ENCODE data around the gene FAM111B.

FAM111B gene

DNA sequence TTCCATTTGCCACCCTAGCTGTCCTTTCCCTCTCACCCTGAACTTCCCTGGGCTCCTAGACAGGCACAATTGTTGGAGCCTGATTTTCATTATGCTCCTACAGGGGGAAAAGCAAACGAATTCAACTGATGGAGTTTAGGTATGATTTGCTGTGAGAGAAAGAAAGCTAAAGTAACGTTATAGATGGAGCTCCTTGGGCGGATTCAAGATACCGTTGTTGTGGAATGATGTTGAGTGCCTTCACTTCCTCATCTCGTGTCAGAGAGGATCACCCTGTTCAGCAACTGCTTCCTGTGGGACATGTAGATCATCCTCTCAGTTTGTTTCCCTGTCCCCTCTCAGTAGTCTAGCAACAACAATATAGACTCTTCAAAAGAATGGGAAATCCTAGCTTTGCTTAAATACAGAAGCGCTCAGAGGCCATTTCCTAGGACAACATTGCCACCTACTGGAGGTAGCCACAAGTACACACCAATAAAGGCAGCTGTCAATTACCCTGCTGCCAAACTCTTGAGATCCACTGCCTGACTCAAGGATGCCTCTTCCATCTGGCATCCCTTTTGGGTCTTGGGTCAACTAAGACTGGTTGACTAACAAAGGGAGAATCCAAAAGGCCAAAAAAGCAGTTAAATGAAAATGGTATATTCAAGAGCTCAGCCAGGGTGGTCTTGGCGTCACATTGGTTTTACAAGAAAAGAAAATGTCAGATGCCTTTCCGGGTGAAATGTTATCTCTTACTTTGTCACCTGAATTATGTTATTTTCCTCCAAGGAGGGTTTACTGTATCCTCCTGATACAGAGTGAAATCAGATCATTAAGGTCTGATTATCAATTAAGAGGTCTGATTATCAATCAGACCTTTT, 51.4 kb downstream of the FAM111B start:
- peak; percentile 57 for DNase-seq

DNA sequence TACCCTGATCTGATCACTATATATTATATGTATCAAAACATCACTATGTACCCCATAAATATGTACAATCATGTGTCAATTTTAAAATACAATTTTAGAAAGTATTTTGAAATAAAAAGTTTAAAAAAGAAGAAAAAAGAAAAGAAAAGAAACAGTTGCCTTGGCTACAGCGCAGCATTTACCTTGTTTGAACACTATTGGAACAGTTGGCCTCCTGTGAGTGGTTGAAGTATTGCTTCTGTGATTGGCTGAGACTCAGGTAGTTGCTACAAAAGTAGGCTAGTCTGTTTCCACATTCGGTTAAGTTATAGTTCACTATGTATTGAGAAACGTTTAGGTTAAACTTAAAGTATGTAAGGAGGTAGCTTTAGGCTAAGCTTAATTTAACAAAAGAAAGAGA, 57.0 kb downstream of the FAM111B start:
- DNase-seq = no peak

DNA sequence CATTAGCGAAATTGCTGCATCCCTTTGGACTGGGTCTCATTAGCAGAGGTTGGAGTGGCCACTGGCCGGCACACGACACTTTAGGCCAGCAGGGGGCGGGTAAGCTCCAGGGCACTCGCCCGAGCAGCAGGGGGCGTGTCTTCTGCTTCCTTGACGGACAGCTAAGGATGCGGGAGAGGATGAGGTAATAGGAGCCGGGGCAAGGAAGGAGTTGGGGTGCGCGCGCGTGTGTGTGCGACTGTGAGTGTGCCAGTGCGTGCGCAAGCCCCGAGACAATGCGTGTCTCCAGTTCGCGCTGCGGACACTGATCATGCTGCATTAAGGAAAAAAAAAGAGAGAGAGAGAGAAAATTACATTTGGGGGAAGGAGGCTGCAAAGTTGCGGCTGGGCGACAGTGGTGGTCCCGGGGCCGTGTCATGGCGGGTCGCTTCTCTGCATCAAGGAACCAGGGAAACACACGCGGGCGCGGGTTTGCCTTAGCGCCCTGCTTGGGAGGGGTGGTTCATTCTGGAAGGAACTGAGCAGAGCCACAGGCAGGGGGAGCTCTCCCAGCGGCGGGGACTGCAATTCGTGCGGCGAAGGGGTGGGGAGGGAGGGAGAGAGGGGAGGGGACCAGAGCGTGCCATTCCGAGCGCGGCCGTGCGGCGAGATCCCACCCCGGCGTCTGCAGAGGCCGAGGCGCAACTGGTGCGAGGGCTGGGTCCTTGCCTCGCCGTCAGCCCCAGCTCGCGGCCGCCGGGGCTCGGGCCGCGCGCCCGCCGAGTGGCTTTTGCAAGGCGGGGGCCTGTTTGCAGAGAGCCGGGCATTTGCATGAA, 64.7 kb downstream of the FAM111B start, which contains the start of gene DTX4:
Gene DTX4, plus strand, starts transcription at position 625 of the 815 bp plus-strand sequence. CDS start 464 bp downstream, outside the sequence.
- DNase-seq = peak; percentile 90

DNA sequence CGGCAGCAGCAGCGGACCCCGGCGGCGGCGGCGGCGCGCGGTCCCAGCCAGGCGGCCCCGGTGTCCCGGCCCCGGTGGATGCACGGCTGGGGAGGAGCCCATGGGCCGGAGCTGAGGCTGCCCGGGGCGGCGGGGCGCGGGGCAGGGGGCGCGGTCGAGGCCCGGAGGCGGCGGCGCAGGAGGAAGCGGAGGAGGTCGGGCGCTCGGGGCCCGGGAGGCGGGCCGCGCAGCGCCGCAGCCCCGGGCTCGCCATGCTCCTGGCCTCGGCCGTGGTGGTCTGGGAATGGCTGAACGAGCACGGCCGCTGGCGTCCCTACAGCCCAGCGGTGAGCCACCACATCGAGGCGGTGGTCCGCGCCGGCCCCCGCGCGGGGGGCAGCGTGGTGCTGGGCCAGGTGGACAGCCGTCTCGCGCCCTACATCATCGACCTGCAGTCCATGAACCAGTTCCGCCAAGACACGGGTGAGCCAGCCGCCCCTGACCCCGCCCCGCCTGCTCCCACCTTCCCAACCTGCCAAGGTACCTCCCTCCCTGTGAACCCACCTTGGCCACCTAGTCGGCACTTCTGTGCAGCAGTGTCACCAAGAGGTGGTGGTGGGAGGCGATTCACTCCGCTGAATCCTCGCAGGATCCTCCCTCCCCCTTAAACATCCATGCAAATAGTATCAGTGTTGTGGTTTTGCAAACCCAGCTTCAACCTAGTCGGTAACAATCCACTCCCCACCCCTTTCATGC, 65.5 kb downstream of the FAM111B start:
- no peak for DNase-seq

DNA sequence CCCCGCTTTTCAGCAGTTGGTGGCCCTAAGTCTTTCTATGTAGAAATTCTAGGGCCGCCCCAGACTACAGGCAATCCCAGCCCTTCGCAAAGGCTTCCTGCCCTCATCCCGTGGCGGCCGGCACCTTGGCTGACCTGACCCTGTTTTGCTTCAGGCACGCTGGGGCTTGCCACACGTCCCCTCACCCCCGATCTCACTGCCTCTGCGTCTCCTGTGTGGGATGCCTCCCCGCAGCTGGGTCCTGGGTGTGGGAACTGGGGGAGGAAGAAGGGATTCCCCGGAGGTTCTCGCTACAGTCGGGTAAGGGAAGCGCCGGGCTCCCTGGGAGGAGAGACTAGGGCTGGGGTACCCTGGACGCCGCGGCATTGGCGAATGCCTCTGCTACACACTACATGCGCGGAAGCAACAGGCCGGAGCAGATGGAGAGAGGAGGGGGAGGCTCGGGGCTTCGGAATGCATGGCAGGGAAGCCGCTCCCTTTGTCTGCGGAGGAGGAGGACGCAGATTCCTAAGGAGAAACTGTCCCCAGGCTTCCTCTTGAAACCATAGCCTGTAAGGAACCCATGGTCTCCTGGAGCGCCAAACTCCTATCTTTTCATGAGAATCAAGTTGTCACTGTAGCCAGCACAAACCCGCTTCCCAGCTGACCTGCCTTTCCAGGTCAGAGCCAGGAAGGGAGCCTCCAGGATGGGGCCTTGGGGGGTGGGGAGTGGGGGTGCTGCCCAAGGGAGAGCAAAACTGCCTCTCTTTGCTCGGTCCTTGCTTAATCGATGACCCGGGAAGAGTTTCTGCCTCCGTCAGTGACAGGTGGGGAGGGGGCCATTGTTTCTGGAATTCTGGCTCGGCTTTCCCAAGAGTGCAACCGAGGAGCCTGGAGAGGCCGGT, 66.3 kb downstream of the FAM111B start:
- no peak for DNase-seq

DNA sequence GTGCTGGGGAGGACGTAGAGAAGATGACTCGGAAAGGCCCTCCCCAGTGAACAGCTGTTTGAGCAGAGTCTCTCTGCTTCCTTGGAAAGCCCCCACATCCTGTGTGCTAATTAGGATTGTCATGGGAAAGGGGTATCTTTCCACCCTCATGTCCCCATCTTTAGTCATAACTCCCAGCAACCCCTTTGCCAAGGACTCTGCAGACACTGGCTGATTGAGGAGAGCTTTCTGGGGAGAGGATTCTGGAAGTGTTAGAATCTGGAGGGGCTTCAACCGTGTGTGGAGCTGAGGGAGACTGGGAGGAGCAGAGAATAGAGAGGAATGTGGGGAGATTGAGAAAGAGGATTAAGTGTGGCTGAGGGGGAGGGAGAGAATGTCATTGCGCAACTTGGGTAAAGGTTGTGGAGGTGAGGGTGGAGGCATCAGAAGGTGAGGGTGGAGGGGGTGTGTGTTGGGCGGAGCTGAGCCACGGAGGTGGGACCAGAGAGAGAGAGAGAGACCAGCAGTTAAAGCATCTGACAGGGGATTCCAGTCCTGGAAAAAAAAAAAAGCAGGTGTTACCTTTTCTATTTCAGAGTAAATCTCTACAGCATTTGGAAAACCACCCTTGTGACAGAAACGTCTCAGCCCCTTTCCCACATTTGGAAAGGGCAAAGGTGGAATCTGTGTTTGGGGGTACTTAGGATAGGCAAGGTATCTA, 67.1 kb downstream of the FAM111B start:
- DNase-seq = no peak

DNA sequence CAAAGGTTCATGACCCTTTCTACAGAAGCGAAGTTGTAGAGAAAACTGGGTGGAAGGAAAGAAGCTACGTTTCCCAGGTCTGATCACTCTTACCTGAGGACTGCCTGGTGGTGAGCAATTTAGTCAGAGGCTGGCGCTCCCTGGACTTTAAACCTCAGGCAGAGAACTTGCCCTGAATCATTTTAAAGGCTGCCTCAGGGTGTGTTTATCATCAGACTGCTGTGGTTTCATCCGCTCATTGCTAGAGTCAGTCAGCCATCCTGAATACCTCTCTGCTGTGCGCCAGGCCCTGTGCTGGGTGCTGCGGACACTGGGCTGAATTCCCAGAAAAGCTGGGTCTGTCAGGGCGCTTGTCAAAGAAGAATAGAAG, 67.6 kb downstream of the FAM111B start:
- no peak for DNase-seq

DNA sequence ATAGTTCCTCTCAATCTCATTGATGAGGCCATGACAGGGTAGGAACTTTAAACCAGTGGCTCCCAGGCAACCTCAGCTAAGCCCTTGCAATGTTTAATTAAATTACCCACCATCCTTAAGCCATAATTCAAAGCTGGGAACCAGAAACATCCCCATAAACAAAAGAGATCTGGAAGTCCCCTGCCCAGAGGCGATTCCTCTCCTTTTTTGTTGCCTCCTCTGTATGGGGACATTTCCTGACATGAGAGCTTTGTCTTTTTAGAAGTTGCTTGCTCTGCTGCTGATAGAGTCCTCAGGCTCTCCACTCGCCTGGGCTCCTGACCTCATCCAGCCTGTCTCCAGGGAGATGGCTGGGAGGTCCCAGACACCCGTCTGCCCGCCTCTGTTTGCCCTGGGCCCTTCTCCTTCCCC, 68.1 kb downstream of the FAM111B start:
- no peak for DNase-seq

DNA sequence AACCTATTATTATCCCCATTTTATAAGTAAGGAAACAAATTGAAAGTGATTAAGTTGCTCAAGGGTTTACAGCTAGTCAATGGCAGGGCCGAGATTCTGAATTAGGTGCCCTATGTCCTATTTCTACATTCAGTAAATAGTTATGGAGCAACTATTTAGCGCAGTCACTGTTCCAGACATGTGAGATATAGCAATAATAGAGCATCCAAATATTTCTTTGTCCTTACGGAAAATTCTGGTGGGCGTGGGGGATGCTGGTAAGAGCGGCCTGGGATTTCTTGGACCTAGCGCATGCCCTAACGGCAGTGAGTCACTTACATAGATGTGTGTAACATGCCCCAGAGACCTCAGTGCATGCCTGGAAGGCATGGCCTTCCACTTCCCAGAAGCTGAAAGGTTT, 69.3 kb downstream of the FAM111B start:
- no peak for DNase-seq

All from activated gamma-delta T cell treated with Interleukin-2 at 50 U/mL for 16 hours (primary cell).